NCI-H526 treated with DMSO at 0.1 percent for 48 hours (cell line): Measurements from ENCODE around the gene MCAT.
"Not testable (repeated sequence)": the region's sequence is repeated elsewhere in the genome, so short reads cannot be mapped to it uniquely, and the experiment has no call there.

Experiments
- DNase-seq: peaks from one replicate; lab custom pipeline; 2025; lab: John Stamatoyannopoulos, UW

The MCAT gene

DNA sequence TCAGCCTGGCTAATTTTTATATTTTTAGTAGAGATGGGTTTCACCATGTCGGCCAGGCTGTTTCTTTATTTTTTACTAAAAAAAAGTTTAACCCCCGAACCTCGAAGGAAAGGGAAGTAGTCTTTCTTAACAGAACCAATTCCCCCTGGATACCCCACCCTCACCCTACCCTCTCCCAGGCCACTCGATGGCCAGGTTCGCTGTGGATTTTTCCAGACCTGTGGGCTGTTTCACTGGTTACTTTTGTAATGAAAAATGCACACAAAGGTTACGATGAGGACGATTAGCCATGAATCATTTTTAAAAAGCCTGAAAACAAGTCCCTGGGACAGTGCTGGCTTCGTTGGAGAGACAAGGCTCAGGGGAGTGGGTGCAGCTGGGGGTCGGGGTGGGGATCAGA is 10.7 kb upstream of the MCAT start:
- no peak for DNase-seq

DNA sequence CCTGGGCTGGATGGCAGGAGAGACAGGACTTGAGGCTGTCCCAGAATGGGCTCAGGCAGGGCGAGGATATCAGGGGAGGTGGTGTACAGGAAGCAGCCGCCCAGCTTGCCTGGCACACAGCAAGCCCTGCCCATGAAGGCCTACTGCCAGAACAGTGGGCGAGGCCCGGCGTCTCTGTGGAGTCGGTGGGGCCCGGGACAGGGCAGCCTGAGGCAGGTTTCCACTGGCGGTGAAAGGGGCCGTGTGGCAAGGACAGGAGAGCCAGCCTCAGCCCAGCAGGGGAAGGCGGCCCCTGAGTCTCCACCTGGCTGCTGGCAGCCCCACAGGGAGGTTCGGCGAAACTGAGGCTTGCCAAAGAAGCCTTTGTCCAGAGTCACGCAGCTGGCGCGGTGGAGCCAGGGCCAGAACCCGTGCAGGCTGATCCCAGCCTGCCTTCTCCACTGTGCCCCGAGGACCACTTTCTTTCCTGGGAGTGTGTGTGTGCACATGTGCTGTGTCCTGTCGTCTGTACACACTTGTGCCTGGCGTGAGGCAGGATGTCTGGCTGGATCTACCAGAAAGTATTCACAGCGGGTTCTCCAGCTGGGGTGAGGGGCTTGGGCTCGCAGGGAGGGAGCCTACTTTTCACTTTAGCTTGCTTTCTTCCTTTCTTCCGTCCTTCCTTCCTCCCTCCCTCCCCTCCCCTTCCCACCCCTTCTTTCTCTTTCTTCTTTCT is 9.3 kb upstream of the MCAT start:
- peak; percentile 9 for DNase-seq

DNA sequence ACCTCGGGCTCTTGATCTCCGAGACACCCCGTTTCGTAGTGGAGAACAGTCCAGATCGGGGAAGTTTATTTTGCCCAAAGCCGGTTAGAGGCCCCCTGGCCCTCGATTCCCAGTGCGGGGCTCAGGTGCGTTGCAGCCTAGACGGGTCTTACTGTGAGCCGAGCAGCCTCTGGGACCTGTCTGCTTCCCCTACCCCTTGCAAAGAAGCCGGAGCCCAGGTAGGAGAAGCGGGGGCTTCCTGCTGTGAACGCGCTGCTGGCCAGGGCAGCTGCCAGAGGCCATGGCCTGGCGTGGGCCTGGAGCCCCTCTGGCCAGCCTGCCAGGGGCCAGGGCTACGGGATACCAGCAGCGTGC is 8.8 kb upstream of the MCAT start:
- no peak for DNase-seq

DNA sequence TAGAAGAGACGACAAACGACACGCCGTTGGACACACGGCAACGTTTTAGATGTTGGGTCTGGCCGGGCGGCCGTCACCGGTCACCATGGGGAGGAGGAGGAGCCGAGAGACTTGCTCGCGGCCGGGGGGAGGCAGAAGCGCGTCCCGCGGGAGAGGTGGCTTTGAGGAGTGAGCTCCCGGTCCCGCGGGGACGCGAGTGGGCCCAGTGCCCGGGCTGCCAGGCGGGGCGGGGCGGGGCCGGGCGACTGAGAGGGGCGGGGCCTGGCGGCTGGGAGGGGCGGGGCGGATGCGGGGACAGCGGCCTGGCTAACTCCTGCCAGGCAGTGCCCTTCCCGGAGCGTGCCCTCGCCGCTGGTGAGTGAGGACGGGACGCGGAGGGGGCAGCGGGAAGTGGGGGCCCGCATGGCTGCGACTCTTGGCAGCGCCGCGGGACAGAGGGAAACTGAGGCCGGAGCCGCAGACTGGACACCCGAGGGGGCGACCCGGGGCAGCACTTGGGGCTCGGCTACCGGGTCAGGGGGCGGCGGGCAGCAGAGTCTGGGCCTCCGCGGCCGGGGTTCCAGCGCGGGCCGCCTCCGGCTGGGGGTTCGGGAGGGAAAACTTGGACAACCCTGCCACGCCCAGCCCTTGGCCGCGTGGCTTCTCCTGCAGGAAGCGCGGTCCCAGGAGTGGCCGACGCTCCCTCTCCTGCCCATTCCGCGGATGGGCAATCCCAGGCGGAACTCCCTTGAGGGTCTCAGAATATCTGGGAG is 8.2 kb upstream of the MCAT start, which contains the start of gene TSPO:
Gene TSPO (plus strand): TSS at position 309 of the 752 bp plus-strand sequence. CDS start 7,680 bp downstream, outside the sequence.
- DNase-seq = no peak

DNA sequence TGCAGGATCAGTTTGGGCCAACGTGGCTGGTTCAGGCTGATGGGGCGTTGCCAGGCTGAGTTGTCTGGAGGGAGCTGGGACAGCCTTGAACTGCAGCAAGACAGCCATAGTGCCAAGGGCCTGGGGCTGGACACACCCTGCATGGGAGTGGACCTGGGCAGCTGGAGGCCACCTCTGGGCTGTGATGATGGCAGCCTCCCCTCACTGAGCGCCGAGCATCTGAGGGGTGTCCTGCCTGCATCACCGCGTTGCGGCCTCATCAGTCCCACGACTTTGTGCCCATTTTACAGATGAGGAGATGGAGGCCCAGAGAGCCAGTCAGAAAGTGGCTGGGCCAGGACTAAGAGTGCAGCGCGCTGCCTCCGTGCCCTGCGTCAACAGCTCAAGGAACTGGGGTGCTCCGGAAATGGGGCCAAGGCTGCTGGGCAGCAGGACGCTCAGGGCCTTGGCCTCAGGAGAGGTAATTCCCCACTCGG is 7.6 kb upstream of the MCAT start:
- no peak for DNase-seq

DNA sequence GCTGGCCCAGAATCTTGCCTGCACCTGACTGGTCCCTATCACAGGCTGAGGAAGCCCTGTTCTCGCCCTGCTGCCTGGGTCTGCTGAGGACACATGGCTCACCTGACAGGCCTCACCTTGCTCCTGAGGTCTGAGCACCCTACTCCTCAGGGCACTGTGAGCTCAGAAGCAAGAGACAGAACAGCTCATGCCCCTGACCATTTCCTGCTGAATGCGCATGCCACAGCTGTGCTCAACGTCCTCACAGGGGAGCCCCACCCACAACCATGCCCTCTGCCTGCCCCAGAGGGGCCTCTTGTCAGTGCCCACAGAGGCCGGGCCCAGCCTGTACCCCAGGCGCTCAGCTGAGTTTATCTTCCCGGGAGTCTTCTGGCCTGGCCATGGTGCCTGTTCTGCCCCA is 5.4 kb upstream of the MCAT start:
- no peak for DNase-seq

DNA sequence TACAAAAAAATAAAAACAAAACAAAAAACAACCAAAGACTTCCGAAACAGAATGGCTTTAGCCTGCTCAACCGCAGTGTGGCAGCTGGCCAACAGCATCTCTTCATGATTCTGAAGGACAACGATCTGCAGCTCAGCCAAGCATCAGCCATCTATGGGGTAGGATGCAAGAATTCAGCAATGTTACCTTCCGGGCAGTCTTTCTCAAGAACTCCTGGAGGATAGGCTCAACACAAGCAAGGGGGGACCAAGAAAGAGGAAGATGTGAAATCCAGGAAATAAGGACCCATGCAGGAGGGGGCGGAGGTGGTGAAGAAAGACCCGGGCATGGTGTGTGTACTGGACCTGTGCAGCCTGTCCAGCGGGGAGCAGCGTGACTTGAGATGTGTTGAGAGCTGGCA is 4.6 kb upstream of the MCAT start:
- no peak for DNase-seq

DNA sequence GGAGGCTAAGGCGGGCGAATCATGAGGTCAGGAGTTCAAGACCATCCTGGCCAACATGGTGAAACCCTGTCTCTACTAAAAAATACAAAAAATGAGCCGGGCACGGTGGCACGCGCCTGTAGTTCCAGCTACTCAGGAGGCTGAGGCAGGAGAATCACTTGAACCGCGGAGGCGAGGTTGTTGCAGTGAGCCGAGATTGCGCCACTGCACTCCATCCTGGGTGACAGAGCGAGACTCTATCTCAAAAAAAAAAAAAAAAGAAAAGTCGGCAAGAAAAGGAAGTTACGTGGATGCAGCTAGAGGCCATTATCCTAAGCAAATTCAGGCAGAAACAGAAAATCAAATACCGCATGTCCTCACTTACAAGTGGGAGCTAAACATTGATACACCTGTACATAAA is 3.1 kb upstream of the MCAT start:
- not testable (repeated sequence) for DNase-seq

DNA sequence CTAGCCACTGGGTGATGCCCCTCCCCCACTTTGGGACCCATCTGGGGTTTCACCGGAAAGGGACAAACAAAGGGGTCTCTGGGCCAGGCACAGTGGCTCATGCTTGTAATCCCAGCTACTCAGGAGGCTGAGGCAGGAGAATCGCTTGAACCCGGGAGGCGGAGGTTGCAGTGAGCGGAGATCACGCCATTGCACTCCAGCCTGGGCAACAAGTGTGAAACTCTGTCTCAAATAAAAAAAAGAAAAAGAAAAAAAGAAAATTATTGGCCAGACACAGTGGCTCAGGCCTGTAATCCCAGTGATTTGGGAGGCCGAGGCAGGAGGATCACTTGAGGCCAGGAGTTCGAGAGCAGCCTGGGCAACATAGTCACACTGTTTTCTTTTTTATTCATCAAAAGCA is 2.2 kb upstream of the MCAT start:
- DNase-seq = not testable (repeated sequence)

DNA sequence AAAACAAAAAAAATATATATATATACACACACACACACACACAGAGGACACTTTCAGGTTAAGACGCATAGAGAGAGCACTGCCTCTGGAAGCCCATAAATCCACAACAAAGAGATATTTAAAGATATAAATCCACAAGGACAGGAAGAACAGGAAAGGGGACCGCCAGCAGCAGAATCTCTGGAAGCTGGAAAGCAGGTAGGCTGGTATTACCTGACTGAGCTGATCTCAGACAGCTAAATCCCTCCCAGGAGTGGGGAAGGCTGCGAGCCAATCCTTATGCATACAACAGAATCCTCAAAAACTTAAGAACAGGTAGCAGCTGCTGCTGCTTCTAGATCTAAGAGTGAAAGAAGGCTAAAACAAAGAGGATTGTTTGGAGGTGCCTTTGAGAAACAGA is 1.8 kb upstream of the MCAT start:
- DNase-seq = no peak

DNA sequence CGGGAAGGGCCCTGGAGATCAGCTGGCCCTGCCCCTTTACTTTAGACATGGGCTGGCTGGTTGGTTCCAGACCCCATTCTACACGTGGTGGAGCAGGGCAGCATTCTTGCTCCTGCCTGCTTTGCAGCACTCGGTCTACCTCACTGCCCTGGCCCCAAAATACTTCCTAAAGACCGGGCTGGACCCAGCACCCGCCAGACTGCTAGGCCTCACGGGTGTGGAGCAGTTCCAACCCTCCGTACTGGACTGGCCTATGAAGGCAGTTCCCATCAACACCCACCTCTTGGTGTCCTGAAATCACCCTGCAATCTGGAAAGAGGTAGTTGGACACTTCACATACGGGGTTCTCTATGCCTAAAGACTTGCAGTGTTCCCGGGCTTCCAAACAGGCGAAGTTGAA is 6.4 kb downstream of the MCAT start:
- DNase-seq = no peak

DNA sequence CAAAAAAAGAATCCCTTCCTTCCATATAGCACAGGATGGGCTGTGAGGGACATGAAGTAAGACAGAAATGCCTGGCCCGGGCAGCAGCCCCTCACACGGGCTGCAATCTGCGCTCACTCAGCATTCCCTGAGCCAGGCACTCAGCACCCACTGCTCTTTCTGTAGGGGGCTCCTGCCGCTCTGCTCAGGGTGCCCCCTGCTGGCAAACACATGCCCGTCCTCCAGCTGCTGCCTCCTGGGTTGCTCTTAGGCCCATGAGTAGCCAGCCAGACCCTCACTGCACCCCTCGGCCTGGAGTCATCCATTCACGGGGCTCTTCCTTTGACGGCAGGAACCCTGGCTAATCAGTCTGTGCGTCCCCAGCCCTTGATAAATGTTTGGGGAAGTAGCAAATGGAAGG is 6.9 kb downstream of the MCAT start:
- no peak for DNase-seq

DNA sequence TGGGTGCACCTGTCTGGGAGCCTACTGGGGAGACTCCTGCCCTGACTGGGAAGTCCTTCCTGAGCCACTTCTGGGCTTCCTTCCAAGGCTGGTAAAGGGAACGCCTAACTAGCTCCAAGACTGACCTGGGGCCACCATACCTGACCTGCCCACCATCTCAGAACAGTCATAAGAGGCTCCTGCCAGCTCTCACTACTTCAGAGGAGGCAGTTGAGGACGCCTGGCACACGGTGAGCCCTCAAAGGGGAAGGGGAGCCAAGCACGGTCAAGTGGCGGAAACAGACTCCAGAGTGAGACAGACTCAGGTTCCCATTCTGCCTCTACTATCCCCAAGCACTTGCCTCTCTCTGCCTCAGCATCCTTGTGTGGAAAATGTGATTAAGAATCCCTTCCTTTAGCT is 7.6 kb downstream of the MCAT start:
- DNase-seq = no peak

DNA sequence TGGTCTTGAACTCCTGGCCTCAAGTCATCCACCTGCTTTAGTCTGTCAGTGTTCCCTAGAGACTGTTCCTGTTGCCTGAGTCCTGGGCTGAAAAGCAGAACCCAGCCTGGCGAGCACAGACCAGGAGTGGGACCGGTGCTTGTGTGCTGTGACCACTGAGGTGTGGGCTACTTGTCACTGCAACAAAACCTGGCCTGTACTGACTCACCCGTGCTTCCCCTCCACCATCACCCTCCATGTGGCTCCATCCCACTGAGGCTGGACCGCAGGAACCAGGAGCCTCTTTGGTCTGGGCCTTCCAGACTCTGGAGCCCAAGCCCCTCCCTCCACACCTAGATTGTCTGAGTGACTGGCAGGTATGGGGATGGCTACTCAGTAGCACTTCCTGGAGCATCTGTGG is 8.6 kb downstream of the MCAT start:
- DNase-seq = no peak

DNA sequence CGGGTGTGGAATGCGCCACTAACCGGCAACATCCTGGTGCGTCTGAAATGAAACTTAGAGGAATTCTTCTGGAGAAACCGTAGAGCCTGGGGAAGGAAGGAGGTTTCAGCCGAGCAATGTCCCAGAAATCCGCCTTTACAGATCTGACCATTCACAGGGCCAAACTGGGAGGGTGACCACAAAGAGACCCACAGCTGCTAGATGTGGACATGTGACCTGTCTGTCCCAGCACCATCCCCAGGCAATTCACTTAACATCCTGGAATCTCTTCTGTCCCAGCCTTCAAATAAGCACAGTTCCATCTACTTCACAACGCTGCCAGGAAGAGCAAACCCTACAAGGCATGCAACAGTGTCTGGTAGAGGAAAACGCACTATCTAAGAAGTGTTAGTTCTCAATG is 9.8 kb downstream of the MCAT start:
- DNase-seq = no peak

DNA sequence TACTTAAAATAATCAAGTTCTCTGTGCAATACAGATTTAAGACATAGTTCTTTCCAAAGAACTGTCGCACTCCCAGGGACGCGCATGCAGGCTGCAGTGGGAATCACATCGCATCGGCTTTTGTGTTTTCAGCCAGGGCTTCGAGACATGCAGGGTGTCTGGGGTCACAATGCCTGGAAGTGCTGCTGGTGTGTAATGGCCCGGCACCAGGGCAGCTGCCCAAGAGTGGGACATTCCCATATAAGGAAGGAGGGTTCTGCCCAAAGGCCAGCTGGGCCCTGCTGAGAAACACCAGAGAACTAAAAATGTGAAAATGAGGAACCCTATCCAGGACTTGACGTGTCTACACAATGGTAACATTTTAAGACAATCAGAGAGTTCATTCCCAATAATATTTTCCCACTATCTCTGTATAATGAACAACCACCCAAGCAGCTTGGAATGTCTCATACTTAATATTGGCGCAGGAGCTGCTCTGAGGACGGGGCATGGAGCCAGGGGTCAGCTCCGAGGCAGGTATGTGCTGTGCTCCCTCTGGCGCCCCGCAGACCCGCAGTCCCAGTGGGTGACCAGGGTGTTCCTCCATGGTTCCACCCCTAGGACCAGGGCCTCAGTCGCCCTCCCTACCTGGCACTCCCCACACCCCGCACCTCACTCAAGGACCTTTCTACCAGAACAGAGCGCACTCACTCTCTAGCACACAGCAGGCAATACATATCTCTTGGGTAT is 11.3 kb downstream of the MCAT start:
- DNase-seq = no peak

DNA sequence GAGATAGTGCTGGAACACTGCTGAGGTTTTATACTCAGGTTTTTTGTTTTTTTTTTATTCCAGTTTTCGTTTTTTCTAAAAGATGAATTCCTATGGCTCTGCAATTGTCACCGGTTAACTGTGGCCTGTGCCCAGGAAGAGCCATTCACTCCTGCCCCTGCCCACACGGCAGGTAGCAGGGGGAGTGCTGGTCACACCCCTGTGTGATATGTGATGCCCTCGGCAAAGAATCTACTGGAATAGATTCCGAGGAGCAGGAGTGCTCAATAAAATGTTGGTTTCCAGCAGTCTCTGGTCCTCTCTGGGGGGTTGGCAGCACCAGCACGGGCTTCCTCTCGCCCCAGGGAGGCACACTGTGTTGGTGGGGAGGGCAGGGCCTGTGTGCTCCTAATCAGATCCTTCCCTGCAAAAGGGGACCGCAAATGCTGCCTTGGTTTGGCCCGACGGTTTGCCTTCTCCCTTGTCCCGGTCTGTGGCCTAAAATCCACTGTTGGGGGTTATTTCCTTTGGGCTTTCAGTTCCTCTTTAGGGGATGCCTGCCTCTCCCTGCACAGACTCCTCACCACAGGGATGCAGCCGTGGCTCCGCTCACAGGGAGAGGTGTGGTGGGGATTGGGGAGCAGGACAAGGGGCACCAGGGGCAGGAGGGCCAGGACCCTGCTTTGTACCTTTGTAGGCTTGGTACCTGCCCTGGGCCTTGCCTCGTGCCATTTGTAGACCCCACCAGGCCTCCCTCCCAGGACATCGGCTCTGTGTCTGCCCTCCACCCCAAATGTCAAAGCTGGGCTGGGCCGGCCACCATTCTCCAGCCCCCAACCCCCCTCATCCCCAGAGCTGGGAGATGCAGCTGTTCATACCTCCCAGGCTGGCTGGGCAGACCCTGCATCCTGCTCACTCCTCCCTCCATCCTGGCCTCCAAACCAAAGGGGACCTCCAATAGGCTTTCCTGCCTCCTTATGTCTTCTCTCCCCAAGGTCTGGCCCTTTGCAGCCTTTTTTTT is 13.5 kb downstream of the MCAT start:
- no peak for DNase-seq

DNA sequence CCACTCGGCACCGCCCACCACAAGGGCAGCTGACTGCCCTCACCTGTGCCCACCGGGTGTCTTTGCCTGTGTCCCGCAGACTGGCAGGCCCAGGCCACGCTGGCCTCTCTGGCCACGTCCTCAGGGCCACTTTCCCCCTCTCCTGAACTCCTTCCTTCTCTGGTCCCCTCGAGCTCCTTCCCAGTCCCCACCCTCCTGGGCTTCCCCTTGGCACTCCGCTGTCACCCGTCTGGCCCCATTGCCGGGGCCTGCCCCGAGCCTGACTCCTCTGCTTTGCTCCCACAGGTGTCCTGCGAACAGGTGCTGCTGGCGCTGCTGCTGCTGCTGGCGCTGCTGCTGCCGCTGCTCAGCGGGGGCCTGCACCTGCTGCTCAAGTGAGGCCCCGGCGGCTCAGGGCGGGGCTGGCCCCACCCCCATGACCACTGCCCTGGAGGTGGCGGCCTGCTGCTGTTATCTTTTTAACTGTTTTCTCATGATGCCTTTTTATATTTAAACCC is 14.2 kb downstream of the MCAT start:
- peak; percentile 20 for DNase-seq

DNA sequence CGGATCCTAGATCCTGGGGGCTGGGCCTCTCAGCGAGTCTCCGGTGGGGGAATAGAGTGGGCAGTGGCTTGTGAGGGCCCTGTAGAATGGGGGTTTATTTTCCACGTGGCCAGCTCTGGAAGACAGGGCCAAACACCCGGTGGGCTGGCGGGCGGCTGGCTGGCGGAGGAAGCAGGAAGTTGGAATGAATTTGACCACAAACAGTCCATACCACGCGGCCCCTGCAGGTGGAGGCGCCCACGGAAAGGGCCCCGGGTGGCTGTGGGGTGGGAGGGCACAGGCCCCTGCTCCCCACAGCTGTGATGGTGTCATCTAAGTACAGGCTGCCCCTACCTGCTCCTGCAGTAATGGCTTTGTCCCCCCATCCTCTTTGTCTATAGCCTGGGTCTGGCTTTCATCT is 15.1 kb downstream of the MCAT start:
- DNase-seq = no peak

DNA sequence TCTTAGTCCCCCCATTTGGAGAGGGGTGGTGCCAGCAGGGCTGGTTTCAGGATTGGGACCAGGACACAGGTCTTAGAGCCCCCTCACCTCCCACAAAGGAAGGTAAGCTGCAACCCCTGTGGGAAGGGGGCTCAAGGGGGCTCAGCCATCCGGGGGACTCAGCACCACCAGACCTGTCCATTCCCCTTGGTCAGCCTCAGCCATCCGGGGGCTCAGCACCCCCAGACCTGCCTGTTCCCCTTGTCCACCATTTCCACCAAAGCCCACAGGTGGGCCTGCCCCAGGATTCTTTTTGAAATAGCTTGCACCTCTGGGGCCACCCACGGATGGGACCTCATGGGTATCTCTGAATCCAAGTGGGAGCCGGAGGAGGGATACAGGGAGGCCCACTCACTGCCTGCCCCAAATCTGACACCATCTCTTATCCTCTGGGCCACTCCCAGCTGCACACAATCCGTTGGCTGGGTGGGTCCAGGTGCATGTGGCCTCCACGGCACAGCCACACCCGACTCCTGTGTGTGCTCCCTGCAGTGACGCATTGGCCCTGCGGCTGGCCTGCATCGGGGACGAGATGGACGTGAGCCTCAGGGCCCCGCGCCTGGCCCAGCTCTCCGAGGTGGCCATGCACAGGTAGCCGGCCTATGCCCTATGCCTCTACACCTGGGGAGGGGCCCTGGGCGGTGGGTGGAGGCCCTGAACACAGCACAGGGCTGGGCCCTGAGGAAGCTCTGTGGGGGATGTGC is 15.9 kb downstream of the MCAT start:
- no peak for DNase-seq
